Stimulated activated CD4-positive, alpha-beta T cell treated with anti-CD3 and anti-CD28 coated beads, Interleukin-1b, Interleukin-23, amount 100 ng/mL, for 4 hours (primary cell): ENCODE measurements around the gene TSPYL1.
"Not testable (repeated sequence)": the region's sequence is repeated elsewhere in the genome, so short reads cannot be mapped to it uniquely, and the experiment has no call there.

ENCODE experiments used
- DNase-seq, 2 donors: peaks; one replicate each; pipeline ENCODE4 v3.0.0-alpha.2; 2020; ENCODE audit warnings: low read depth in 2 of 2

TSPYL1 gene

DNA sequence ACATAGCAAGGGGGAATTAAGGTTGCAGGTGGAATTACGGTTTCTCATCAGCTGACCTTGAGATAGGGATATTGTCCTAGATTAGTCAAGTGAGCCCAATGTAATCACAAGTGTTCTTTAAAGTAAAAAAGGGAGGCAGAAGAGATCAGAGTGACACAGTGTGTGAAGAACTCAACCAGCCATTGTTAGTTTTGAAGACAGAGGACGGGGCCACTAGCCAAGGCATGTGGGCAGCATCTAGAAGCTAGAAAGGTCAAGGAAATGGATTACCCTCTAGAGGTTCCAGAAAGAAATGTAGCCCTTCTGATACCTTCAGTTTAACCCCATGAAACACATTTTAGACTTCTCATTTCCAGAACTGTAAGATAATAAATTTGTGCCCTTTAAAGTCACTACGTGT lies 18.5 kb upstream of the TSPYL1 start:
- DNase-seq = no peak

DNA sequence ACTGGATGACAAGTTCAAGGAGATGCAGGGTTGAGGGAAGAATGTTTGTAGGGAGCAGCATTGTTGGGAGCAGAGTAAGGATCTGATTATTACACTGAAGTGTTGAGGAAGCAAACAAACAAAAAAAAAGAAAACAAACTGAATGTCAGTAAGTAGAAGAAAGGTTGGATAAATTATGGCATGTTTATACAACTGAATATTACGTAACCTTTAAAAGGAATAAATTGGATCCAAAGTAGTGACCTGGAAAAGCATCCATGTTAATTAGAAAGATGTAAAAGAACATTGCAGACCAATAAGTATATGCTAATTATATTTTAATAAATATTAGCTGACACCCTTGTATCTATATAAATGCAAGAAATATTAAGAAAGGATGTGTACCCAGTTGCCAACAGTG lies 12.8 kb upstream of the TSPYL1 start:
- no peak for DNase-seq

DNA sequence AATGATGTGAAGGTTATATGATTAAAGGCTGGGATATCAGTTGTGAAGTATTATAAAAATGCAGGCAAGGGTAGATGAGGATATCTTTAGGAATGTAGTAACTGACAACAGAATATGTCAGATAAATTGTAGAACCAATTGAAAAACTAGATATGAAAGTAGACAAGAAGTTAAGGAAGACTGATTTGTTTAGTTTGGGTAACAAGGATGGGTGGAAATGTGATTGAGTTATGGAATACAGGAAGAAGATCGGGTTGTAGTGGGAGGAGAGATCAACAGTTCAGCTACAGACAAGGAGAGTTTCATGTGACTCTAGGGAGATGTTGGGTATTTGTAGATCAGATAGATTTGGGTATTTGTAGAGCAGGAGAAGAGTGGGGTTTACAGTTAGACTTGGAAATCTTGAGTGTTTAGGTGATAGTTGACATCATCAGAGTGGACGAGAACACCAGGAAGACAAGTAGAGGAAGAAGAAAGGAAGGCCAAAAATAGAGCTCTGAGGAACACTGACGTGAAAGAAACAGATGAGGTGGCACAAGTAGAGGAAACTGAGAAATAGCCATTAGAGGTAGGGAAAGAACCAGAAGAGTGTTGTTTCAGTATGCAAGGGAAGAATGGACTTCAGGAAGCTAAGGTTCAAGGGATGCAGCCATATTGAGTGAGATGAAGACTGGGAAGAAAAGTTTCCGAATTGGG lies 12.1 kb upstream of the TSPYL1 start:
- DNase-seq = no peak

DNA sequence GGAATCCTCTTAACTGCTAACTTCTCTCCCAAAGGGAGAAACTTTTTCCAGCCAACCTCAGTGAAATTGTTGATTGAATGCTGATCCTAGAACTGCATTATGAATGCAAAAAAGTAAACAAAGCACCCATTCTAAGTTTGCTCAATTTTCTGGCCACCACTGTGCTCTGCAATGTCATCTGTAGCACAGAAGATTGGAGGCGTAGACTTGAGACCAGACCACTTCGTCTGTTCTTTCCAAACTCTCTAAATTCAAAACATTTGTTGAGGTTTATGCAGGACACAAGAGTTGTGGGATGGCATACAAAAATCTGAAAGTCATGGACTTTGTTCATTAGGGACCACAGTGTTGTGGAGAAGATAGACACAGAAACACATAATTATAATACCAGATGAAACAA lies 11.1 kb upstream of the TSPYL1 start:
- DNase-seq = no peak

DNA sequence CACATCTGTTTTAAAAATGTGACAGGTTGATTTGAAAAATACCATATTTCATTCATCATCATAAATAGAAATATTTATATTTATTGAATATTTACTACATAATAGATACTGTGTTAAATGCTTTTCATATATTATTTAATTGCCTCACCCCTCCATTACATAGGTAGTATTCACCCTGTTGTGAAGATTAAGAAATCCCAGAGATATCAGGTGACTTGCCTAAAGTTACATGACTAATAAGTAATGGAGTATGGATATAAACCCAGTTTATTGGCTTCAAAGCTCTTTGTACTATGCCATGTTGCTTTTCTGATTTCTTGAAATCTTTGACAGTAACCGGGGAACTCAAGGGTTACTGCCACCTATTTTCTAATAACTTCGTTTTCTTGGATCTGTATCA lies 10.1 kb upstream of the TSPYL1 start:
- no peak for DNase-seq

DNA sequence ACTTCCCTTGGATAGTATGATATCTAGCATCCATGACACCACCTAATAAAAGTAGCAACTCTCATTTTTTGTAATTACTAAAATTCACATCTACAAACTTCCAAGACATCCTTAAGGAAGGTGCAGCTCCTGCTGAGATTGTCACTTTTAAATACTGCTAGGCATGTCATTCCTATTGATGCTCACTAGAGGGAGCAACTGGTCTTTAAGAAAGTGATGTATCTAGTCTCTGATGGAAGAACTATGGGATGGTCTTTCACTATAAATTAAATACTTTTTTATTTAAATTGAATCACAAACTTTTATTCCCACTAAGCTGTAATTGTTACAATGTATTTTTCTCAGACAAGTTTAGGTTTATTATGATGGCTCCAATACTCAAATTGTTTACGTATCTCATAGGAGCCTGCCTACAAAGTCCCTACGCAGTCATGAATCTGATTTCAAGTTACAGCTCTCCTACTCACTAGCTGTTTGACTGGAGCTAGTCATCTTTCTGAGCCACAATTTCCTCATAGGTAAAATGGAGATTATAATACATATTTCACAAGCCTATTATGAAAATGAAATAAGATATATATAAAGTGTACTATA lies 8.1 kb upstream of the TSPYL1 start:
- no peak for DNase-seq

DNA sequence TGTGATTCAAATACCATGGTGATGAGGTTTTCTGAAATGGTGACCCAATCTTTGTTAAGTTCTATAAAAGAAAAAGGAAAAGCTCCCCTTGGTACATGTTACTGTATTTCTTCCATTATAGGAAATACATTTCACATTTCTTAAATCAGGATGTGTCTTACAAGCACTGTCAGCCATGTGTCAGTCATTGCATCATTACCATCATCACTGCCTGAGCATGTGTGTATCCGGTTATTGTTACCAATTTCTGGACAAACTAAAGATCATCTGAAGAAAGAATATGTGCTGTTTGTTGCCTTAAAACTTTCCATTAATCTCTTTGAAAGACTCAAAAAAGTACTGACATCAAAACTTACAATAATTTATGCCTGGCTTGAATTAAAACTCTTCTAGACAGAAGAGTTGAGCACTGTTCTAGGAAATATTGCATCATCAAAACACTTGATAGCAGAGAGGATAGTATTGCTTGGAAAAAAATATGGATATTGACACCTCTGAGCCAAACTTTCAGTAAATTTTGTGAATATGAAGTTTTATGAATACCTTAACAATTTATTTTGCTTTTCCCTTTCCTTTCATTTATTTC lies 7.1 kb upstream of the TSPYL1 start:
- DNase-seq = no peak

DNA sequence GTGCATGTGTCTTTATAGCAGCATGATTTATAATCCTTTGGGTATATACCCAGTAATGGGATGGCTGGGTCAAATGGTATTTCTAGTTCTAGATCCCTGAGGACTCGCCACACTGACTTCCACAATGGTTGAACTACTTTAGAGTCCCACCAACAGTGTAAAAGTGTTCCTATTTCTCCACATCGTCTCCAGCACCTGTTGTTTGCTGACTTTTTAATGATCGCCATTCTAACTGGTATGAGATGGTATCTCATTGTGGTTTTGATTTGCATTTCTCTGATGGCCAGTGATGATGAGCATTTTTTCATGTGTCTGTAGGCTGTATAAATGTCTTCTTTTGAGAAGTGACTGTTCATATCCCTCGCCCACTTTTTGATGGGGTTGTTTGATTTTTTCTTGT lies 5.3 kb upstream of the TSPYL1 start:
- DNase-seq = not testable (repeated sequence)

DNA sequence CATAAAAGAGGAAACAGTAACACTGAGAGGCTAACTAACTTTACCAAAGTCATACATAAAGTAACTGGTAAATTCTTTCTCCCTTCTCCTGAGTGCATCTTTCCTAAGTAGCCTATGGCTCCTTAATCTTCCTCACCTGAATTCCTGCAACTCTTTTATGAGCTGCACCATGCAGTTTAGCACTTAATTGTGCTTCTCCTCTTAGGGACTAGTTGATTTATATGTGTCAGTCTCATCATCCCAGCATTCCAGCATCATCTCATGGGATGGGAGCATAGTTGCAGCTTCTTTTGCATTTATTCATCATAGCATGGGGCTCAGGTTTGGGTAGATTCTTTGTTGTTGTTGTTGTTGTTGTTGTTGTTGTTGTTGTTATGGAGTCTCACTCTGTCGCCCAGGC lies 3.5 kb upstream of the TSPYL1 start:
- no peak for DNase-seq

DNA sequence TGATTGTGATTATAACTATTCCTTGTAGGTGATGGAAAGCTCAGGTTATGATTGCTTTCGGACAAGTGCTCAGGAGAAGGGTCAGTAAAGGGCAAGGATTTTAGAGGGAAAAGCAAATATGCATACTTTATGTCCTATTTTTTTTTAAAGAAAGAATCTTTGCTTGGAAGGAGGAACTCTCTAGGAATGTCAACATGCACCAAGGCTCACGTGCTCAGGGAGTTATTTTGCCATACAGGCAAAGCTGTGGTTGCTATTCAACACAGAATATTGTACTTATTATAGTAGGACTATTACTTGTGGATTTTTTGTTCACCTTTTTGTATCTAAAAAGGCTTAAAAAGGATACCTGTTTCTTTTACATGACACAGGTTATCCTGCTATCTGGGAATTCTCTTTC lies 3.0 kb upstream of the TSPYL1 start:
- no peak for DNase-seq

DNA sequence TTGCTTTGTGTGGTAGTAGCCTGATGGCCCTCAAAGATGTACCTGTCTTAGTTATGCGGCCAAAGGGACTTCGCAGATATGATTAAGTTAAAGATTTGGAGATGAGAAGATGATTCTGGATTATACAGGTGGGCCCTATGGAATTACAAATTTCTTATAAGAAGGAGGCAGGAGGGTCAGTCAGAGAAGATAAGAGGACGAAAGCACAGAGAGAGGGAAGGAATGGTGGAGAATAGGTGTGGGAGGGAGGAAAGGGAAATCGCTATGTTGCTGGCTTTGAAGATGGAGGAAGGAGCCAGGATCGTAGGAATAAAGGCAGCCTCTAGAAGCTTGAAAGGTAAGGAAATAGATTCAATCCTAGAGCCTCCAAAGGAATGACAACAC lies 1.2 kb upstream of the TSPYL1 start:
- DNase-seq = no peak

DNA sequence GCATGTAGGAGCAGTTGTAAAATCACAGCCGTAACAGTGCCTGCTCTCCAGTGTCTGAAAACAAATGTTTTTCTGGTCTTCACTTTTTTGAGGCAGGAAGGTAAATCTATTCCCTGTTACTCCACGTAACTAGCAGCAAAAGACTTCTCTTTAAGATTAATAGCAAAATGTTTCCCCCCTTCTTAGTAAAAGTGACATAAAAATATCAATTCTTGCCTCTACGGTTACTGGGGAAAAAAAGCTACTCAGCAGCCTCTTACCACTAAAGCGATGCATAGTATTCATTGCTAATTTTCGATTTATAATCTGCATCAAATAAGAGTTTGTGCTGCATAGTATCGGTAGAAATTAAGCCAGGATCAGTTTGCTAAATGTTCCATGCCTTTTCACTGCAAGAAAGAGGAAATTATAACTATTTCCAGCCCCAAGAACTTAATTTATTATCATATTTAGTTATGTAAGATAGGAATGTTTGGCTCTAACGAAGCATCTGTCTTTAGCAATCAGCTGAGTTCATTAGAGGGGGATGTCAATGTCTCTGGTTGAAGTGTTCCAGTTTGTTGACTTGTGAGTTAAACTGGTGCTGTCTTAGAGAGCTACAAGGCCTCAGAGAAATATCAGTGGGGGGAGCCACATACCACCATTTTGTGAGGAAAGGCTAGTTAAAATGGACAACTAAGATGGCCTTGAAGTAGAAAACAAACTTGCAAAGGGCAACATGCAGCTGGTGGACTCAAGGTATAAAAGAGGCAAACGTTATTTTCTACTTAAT lies 617 bp upstream of the TSPYL1 start:
- DNase-seq = no peak

DNA sequence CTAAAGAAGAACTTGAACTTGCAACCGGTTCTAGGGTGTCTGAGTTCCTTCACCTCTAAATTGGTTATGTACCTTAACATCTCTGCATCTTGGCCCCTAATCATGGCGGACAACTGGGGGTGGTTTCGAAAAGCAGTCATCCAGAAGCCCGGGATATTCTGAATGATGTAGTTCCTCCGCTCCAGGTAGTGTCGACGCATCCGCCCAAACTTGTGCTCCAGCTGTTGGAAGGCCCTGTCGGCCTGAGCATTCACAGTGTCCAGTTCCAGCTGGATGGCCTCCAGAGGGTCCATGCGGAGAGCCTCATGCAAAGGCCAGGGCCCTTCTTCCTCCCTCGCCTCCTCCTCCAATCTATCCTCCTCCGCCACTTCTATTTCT lies 887 bp downstream of the TSPYL1 start:
- DNase-seq = no peak

DNA sequence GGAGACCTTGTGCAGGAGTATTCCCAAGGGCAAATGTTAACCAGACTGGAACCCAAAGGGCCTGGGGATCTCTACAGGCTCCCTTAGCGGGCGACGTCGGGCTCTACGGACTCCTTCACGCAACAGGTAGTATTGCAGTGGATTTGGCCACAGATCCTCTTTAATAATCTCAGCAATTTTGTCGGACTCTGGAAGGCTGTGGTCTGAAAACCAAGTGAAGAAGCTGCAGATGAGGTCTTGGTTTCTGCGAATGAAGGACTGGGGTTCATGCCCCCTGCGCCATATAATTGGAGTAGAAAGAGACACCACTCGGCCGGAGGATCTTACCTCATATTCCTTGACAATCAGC lies 1.3 kb downstream of the TSPYL1 start:
- no peak for DNase-seq

DNA sequence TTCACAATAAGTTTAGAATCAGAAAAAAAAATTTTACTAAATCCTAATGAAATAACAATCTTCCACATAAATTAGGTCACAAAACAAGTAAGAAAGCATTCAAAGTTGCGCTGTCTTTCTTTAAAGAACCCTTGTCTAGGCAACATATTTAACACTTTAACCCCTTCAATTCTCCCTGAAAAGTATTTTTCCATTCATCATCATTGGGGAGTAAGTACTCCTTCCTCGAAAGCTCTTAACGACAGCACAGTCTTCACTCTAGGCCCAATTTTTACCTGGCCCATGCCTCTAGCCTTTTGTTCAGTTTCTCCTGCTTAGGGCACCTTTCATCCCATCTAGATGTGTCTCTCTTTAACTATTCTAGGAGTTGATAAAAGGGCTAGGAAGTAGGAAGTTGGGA lies 2.6 kb downstream of the TSPYL1 start:
- DNase-seq = no peak

DNA sequence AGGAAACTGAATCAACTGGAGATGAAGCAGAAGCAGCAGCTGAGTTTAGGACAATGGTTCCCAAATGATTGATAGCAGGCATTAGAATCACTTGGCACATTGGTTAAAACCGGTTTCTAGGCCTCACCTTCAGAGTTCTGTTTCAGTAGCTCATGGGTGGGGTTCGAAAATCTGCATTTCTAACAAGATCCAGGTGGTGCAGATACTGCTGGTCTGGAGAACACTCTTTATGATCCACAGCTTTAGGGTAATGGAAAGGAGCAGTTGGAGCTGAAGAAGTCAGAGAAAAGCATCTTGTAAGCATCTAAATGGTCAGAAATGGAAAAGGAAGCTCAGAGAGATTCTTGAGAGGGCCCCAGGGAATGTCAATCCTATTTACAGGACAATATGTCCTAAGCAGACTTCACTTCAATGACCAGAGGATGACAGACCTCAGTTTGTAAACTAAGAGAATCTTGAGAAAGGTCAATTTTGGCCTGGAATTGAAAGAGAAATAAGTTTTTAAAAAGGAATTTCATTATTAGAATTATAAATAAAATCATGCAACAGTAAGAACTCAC lies 8.5 kb downstream of the TSPYL1 start:
- DNase-seq = no peak

DNA sequence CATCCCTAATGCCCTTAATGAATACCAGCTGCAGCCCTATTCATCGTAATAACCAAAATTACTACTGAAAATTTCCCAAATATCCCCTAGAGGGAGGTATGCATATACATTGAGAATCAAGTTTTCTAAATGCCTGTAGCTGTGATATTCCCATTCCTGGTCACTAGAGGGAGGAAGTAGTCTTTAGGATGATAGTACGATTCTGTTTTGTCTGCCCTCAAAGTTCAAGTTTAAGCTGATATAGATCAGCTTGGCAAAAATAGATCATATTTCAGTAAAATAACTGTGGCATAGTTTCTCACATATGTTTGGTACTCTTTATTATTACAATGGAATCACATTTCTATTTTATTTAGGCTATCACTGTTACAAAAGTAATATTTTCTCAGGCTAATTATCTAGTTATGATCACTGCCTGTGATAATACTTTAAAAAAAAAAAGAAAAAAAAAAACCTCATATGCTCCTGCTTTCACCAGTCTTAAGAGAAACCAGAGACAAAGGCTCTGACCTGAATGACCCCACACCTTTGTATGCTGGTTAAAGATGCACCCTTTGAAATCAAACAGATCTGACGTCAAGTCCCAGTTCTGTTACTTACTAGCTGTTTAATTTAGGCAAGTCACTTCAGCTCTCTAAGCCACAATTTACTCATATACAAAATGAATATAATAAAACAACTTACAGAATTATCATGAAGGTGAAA lies 11.0 kb downstream of the TSPYL1 start:
- DNase-seq = no peak

DNA sequence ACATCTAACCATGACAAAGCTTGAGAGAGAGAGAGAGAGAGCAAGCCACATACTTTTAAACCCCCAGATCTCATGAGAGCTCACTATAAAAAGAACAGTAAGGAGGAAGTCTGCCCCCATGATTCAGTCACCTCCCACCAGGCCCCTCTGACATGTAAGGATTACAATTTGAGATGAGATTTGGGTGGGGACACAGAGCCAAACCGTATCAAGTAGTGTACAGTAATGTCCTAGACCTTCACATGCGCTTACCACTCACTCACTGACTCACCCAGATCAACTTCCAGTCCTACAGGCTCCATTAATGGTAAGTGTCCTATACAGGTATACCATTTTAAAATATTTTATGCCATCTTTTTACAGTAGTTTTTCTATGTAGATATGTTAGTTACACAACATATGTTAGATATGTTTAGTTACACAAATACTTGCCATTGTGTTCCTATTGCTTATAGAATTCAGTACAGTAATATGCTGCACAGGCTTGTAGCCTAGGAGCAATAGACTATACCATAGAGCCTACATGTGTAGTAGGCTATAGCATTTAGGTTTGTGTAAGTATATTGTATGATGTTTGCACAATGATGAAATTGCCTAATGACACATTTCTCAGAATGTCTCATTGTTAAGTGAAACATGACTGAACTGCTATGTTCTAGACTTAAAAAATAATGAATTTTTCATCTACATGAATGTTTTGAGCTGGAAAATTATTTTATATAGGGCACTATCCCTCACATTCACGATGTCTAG lies 11.7 kb downstream of the TSPYL1 start:
- DNase-seq = no peak

DNA sequence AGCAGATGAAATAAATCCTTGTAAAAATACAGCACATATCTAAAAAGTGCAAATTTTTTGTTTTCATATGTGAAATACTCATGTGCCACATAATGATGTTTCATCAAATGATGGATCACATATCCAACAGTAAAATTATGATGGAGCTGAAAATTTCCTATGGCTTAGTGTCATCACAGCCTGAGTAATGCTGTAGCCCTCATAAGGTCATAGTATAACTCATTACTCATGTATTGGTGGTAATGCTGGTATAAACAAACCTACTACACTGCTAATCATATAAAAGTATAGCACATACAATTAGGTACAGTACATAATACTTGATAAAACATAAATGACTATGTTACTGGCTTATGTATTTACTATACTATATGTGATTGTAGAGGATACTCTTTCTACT lies 12.9 kb downstream of the TSPYL1 start:
- DNase-seq = no peak

DNA sequence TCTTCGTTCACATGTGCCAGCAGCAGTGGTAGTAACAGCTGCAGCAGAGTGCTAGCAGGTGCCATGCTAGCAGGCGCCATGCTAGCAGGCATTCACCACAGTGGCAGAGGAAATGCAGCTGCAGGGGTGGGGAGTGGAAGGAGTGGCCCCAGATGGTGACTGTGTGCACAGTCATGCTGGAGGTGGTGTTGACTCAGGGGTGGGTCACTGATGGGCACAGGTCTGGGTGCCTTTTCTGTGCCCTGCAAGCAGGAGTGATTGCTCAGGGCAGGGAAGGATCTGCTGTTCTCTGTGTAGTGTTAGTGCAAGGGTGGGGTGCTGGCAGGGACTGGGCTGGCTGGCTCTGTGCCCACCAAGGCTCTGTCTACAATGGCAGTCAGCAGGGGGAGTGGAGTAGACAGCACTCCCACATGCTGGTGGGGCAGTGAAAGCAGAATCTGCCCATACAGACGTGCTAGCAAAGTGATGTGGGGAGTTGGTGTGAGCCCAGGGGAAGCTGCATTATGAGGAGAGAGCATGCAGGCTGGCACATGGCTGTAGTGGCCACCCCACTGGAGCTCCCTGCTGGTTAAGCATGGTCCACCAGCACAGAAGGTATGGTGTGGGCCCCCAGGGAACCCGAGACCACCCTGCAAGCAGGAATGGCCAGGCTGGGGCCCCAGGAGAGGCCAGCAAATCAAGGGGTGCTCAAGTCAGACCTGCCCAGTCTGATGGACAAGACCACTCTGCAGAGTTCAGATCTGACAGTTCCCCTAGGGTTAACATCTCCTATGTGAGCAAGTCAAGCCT lies 14.5 kb downstream of the TSPYL1 start:
- DNase-seq = no peak

DNA sequence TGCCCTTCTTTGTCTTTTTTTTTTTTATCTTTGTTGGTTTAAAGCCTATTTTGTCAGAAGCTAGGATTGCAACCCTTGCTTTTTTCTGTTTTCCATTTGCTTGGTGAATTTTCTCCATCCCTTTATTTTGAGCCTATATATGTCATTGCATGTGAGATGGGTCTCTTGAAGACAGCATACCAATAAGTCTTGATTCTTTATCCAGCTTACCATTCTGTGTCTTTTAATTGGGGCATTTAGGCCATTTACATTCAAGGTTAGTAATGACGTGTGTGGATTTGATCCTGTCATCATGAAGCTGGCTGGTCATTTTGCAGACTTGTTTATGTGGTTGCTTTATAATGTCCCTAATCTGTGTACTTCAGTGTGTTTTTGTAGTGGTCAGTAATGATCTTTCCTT lies 16.4 kb downstream of the TSPYL1 start:
- DNase-seq = no peak
